HCT116 (cell line): Measurements from ENCODE around the gene RELL1. TPM values are rescaled to one million over a fixed set of nuclear protein-coding genes. Genes with fewer than 3 reads are reported as not detected.

Experiments used
- ATAC-seq: fragments of 200-7000 bp; cut with Tn5 transposase; 2 replicates; pipeline ENCODE4 v1.9.1; 2020; ENCODE audit warnings: mild to moderate bottlenecking, moderate library complexity
- BruUV-seq: library from RNA; stranded (reverse); fragments of 400-500 nt; replicated peaks from 2 replicates; lab custom pipeline; 2021; lab: Mats Ljungman, UMichigan
- CTCF ChIA-PET: fragments of 300-600 bp; sonication (Branson Sonifier 250); formaldehyde crosslinking; loops from one replicate; lab custom pipeline; 2021; ENCODE audit warnings: antibody characterized with exemption; lab: Charles Lee
- POLR2A ChIA-PET: fragments of 300-600, 350-600 bp; sonication (Branson Sonifier 250); formaldehyde crosslinking; loops from one replicate; lab custom pipeline; 2021; ENCODE audit warnings: antibody characterized with exemption; lab: Charles Lee
- RAD21 ChIA-PET, 2 experiments: fragments of 300-600 bp; sonication (Branson Sonifier 250); formaldehyde crosslinking; loops; one replicate each; lab custom pipeline; 2023; ENCODE audit warnings: low total read pairs in 2 of 2; ENCODE audit not compliant: uncharacterized antibody in 2 of 2, unreplicated experiment in 2 of 2, low non-redundant PET in 1 of 2; lab: Charles Lee
- DNase-seq: peaks from one replicate; pipeline ENCODE4 v3.0.0-alpha.2; 2010; ENCODE audit warnings: low read depth, low spot score
- H2AFZ ChIP-seq: fragments of 200-600 bp; shearing (Covaris generic), sonication (generic); 2 replicates; pipeline ENCODE4 v1.6.1; 2017; ENCODE audit warnings: low read depth, mixed run types, mixed read lengths, antibody characterized with exemption, low read length; ENCODE audit not compliant: poor library complexity, severe bottlenecking
- H3K27ac ChIP-seq: 2 replicates; pipeline ENCODE4 v1.5.1; 2012; ENCODE audit warnings: low read depth, low read length
- H3K27me3 ChIP-seq: fragments of 200-600 bp; sonication (generic); 2 replicates; pipeline ENCODE4 v1.6.1; 2016; ENCODE audit warnings: mixed run types, low read length, mixed read lengths; ENCODE audit not compliant: insufficient read depth
- H3K36me3 ChIP-seq, 2 experiments: fragments of 200-500 bp in 1 of 2; fragments of 200-600 bp in 1 of 2; sonication (Bioruptor generic) in 1 of 2; sonication (generic) in 1 of 2; 2 replicates each; pipeline versions ENCODE4 v1.5.1 to v1.6.1; 2014 to 2016; ENCODE audit warnings: low read length in 2 of 2, inconsistent platforms in 1 of 2, mixed read lengths in 1 of 2, mixed run types in 1 of 2; ENCODE audit not compliant: insufficient read depth in 2 of 2, control insufficient read depth in 1 of 2
- H3K4me1 ChIP-seq, 2 experiments: fragments of 200-600 bp in 1 of 2; sonication (generic) in 1 of 2; 2 replicates each; pipeline versions ENCODE4 v1.5.1 to v1.6.1; 2012 to 2017; ENCODE audit warnings: low read length in 2 of 2, inconsistent platforms in 1 of 2, mild to moderate bottlenecking in 1 of 2, mixed read lengths in 1 of 2, mixed run types in 1 of 2, moderate library complexity in 1 of 2; ENCODE audit not compliant: insufficient read depth in 2 of 2, control insufficient read depth in 1 of 2
- H3K4me2 ChIP-seq: fragments of 200-600 bp; sonication (generic); 2 replicates; pipeline ENCODE4 v1.6.1; 2017; ENCODE audit warnings: mixed run types, low read length, mixed read lengths
- H3K4me3 ChIP-seq, 2 experiments: fragments of 200-600 bp in 1 of 2; sonication (generic) in 1 of 2; replicated peaks in 1 of 2; 2 replicates each; pipeline ENCODE4 v1.5.1; 2011 to 2016; ENCODE audit warnings: low read length in 2 of 2, control low read depth in 1 of 2, low read depth in 1 of 2, mild to moderate bottlenecking in 1 of 2, mixed read lengths in 1 of 2, mixed run types in 1 of 2
- H3K79me2 ChIP-seq: fragments of 200-600 bp; sonication (generic); 2 replicates; pipeline ENCODE4 v1.6.1; 2017; ENCODE audit warnings: mild to moderate bottlenecking, mixed run types, low read length, moderate library complexity, mixed read lengths; ENCODE audit not compliant: insufficient read depth
- H3K9ac ChIP-seq: fragments of 200-600 bp; sonication (generic); 2 replicates; pipeline ENCODE4 v1.6.1; 2016; ENCODE audit warnings: low read length, mixed read lengths
- H3K9me2 ChIP-seq: fragments of 200-600 bp; sonication (generic), shearing (Covaris generic); 2 replicates; pipeline ENCODE4 v1.6.1; 2017; ENCODE audit warnings: mixed run types, mild to moderate bottlenecking, moderate library complexity; ENCODE audit not compliant: insufficient read depth
- H3K9me3 ChIP-seq, 2 experiments: fragments of 200-500 bp in 1 of 2; fragments of 200-600 bp in 1 of 2; sonication (Bioruptor generic) in 1 of 2; sonication (generic) in 1 of 2; 2 replicates each; pipeline ENCODE4 v1.6.1; 2014 to 2017; ENCODE audit warnings: low read length in 2 of 2, mixed read lengths in 2 of 2, inconsistent platforms in 1 of 2, low read depth in 1 of 2, mild to moderate bottlenecking in 1 of 2, mixed run types in 1 of 2, moderate library complexity in 1 of 2; ENCODE audit not compliant: control insufficient read depth in 1 of 2, insufficient read depth in 1 of 2
- H4K20me1 ChIP-seq: fragments of 200-600 bp; sonication (generic), shearing (Covaris generic); 2 replicates; pipeline ENCODE4 v1.6.1; 2017; ENCODE audit warnings: mixed run types, mild to moderate bottlenecking, moderate library complexity; ENCODE audit not compliant: insufficient read depth
- CBX3 ChIP-seq: IDR thresholded peaks from 2 replicates; pipeline ENCODE4 v1.6.1; 2012; ENCODE audit warnings: low read depth
- ELF1 ChIP-seq: IDR thresholded peaks from 2 replicates; pipeline ENCODE4 v1.6.1; 2012; ENCODE audit warnings: low read depth, borderline replicate concordance
- JUND ChIP-seq: IDR thresholded peaks from 2 replicates; pipeline ENCODE4 v1.6.1; 2012
- MAX ChIP-seq: IDR thresholded peaks from 2 replicates; pipeline ENCODE4 v1.6.1; 2012
- POLR2AphosphoS5 ChIP-seq: IDR thresholded peaks from 2 replicates; pipeline ENCODE4 v1.6.1; 2011; ENCODE audit warnings: mild to moderate bottlenecking, low read depth, low read length, moderate library complexity
- RAD21 ChIP-seq: IDR thresholded peaks from 2 replicates; pipeline ENCODE4 v1.6.1; 2012; ENCODE audit warnings: low read depth, mild to moderate bottlenecking
- SP1 ChIP-seq: IDR thresholded peaks from 2 replicates; pipeline ENCODE4 v1.6.1; 2012; ENCODE audit warnings: low read depth
- TCF7L2 ChIP-seq: IDR thresholded peaks from 2 replicates; pipeline ENCODE4 v1.7.0; 2011; ENCODE audit warnings: borderline replicate concordance, inconsistent platforms; ENCODE audit not compliant: insufficient read depth, insufficient read length; ENCODE audit errors: extremely low read depth
- ZNF274 ChIP-seq: fragments of 200-500 bp; sonication (Bioruptor generic); IDR thresholded peaks from 2 replicates; pipeline ENCODE4 v1.6.1; 2014; ENCODE audit warnings: mild to moderate bottlenecking, low read depth, low read length, inconsistent platforms
- intact Hi-C: fragments of 100-400 bp; cut with micrococcal nuclease; formaldehyde crosslinking; loops from 2 replicates; pipeline ENCODE4 v1.10.0; 2022
- total RNA-seq: library from RNA; stranded (reverse); gene quantifications from one replicate; pipeline ENCODE4 v1.2.1, GENCODE V29; 2021; ENCODE audit not compliant: unreplicated experiment

RELL1 gene
- total RNA-seq, 1 experiment from 2014 or later, result 30.2 TPM

- H2AFZ ChIP-seq, result no peak overlapping the region
- peaks cover 2% of the 10 kb centered on the region; the same call in 1 of the 2 replicates for H3K79me2 ChIP-seq
- H3K9me2 ChIP-seq, result no peaks in the 10 kb centered on the region
- ChIA-PET RAD21 (no interaction called here), POLR2A (no interaction called here), CTCF (interaction anchor here (1.5 kb wide), 1 partner anchor 149 kb away, joined by 3 read pairs; no protein-coding TSS in a partner anchor)
- H3K27ac ChIP-seq, result no peak overlapping the region
- H3K27me3 ChIP-seq, result no peaks in the 10 kb centered on the region
- ATAC-seq, result no peak
- TF ChIP-seq POLR2AphosphoS5, result no peak
- TF ChIP-seq TCF7L2, result no peak
- TF ChIP-seq RAD21, result no peak
- no peak overlapping the region for H3K4me3 ChIP-seq
- H3K9me3 ChIP-seq, result peaks cover 4 to 6% of the 10 kb centered on the region in 2 experiments; a peak in 1 of 4 replicates
- 0 out of 4 replicates have a peak, but pooled peaks cover 0 to 3% of the 10 kb centered on the region in 2 experiments for H3K36me3 ChIP-seq
- intact Hi-C loops, result no loop called here
- BruUV-seq, result no TSS peak
- H3K4me1 ChIP-seq, result peaks cover 16 to 43% of the 10 kb centered on the region in 2 experiments
- H3K9ac ChIP-seq, result no peak overlapping the region
- H4K20me1 ChIP-seq, result no peaks in the 10 kb centered on the region
- peak overlapping the region; percentile 25; the same call in 1 of the 2 replicates for H3K4me2 ChIP-seq
- DNase-seq, result no peak
These were observed 33.2 kb downstream of the RELL1 start for GRCh38 chr4:37652747-37653527.

GRCh38 chr4:37651781-37652377 lies 34.3 kb downstream of the RELL1 start:
- TF ChIP-seq SP1 (no peak), ZNF274 (no peak), CBX3 (no peak), JUND (no peak), ELF1 (no peak), MAX (no peak)
- BruUV-seq, result no TSS peak
- ATAC-seq, result no peak
- Histone ChIP-seq H3K27me3 (no peaks in the 10 kb centered on the region), H3K9ac (no peak overlapping the region), H3K4me1 (peaks cover 23 to 49% of the 10 kb centered on the region in 2 experiments), H3K27ac (no peak overlapping the region), H4K20me1 (no peaks in the 10 kb centered on the region), H3K4me2 (no peak overlapping the region), H3K79me2 (no peaks in the 10 kb centered on the region; the same call in 1 of the 2 replicates), H2AFZ (no peak overlapping the region), H3K36me3 (peaks cover 2 to 10% of the 10 kb centered on the region in 2 experiments; a peak in 1 of 4 replicates), H3K9me3 (peaks cover 0 to 6% of the 10 kb centered on the region in 2 experiments; a peak in 1 of 4 replicates), H3K9me2 (no peaks in the 10 kb centered on the region), H3K4me3 (no peak overlapping the region)
- RAD21 ChIA-PET, result no interaction called here
- CTCF ChIA-PET, result interaction anchor here (1.5 kb wide), 1 partner anchor 150 kb away, joined by 3 read pairs; no protein-coding TSS in a partner anchor
- POLR2A ChIA-PET, result no interaction called here
- DNase-seq, result no peak
- intact Hi-C loops, result no loop called here
